Choroid plexus epithelial cell (primary cell): ENCODE results near the gene SSTR4.

Experiments
- DNase-seq: peaks from one replicate; pipeline ENCODE4 v3.0.0-alpha.2; 2010; ENCODE audit warnings: low read depth
- H3K4me3 ChIP-seq: 2 replicates; pipeline ENCODE4 v1.5.1; 2011; ENCODE audit warnings: low read depth, mild to moderate bottlenecking, control low read depth, low read length, moderate library complexity
- TF ChIP-seq, protein P1 (sequence below): conservative IDR thresholded peaks from 2 replicates; pipeline ENCODE4 v1.5.1; 2011; ENCODE audit warnings: low read depth, mild to moderate bottlenecking, control low read depth, inconsistent platforms, low read length, moderate library complexity

Gene SSTR4

DNA sequence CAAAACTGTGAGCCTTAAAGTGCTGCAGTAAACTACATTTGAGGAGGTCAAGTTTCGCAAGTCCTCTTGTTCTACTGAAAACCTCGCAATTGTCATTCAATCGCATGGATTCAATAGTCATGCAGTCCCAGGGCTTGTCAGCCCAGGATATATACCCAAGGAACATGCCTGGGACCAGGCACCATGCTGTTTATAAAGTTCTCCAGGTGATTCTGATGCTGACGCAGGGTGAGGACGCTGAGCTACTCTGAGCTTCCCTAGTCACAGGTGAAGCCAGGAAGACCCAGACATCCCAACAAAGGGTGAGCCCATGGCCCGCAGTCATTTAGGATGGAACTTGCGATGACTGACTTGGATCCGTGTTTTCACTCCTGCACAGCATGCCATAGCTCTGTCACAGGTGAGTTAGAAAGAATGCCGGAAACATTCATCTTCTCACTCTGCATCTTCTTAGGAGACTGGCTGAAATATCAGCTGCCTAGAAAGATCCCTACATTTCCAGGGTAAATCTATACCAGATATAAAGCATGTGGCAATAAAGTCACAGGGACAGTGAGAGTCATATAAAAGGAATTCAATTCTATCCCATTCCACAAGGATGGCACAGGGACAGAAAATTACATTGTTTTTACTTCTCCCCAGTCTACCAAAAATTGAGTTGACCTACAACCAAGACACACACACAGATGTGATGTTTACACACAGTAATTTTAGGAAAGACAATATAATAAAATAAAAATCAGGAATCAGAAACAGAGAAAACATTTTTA is 27.0 kb upstream of the SSTR4 start:
- TF ChIP-seq, protein P1, sequence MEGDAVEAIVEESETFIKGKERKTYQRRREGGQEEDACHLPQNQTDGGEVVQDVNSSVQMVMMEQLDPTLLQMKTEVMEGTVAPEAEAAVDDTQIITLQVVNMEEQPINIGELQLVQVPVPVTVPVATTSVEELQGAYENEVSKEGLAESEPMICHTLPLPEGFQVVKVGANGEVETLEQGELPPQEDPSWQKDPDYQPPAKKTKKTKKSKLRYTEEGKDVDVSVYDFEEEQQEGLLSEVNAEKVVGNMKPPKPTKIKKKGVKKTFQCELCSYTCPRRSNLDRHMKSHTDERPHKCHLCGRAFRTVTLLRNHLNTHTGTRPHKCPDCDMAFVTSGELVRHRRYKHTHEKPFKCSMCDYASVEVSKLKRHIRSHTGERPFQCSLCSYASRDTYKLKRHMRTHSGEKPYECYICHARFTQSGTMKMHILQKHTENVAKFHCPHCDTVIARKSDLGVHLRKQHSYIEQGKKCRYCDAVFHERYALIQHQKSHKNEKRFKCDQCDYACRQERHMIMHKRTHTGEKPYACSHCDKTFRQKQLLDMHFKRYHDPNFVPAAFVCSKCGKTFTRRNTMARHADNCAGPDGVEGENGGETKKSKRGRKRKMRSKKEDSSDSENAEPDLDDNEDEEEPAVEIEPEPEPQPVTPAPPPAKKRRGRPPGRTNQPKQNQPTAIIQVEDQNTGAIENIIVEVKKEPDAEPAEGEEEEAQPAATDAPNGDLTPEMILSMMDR = no peak
- H3K4me3 ChIP-seq = no peak overlapping the region
- DNase-seq = no peak

DNA sequence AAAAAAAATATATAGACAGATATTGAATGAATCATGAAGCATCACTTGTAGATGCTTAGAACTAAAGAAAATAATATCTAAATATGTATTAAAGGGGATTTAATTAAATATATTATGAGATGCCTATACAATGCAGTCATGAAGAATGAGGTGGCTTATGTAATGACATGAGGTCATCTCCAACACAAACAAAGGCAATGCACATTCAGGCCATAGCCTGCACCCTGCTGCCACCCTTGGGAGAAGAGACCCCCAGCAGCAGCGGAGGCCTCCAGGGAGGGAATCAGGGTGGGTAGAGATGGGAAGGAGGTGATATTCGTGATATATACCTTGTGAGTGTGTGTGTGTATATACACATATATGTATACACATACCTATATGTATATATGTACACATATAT is 26.4 kb upstream of the SSTR4 start:
- TF ChIP-seq, protein P1 = no peak
- H3K4me3 ChIP-seq = no peak overlapping the region
- DNase-seq = no peak

DNA sequence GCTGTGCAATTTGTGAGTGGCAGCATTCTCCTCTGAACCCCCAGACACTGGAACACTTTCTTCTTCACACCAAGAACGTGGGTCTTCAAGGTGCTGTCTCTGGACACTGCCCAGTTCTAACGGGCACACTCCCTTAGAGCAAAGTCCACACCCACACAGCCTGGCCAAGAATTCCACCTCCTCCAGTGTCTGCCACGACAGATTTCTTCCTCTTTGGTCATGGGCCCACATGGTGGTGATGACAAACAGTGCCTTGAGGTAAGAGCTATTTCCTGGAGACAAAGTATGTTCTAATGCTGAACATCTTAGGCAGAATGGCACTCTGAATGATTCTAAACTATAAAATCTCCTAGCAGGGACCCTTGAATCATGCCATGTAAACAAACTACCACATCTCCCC is 25.5 kb upstream of the SSTR4 start:
- DNase-seq = no peak
- H3K4me3 ChIP-seq = no peak overlapping the region
- TF ChIP-seq, protein P1 = no peak

DNA sequence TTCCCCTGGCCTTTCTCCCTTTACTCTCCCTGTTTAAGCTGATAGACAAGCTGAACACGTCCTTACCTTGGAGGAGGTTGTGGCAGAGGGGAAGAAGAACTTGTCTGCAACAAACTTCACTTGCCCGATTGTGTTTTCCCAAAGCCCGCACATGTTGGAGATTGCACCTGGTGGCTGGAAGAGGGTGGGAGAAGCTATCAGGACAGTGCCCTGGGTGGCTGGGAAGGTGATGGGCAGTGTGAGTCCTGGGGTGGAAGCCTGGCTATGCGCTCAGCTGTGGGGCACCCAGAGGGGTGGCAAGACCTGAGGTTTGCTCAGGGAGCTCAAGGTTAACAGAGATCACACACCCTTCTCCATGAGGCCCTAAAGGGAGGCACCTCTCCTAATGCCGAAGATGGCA is 25.0 kb upstream of the SSTR4 start:
- DNase-seq = no peak
- TF ChIP-seq, protein P1 = no peak
- no peak overlapping the region for H3K4me3 ChIP-seq

DNA sequence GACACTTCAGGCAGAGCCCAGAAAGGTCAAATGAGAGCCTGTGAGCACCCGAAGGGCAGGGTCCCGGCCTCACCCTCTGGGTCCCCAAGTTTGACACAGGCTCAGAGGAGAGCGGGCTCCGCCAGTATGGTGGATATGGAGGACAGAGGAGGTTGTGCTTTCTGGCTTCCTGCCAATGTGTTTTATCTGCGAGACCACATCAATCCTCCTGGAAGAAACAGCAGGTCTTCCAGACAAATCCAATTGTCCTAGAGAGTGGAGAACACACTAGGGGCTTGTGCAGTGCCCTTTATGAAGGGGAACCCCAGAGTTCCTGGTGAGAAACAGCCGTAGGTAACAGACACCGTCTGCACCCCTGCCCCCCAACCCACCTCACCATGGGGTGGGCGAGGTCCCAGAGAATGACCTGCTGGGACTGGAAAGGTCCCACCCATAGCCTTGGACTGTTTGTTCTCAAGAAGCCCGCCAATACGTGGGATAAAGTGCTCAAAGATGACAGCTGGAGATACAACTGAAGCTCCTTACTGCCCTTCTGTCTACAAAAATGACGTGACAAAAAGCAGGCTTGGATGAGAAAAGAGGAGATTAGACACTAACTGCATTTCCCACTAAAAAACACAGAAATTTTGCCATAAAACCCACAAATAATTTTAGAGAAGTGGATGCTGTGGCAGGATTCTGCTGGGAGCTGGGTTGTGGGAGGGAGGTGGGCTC is 23.9 kb upstream of the SSTR4 start:
- DNase-seq = no peak
- H3K4me3 ChIP-seq = no peak overlapping the region
- TF ChIP-seq, protein P1 = no peak

DNA sequence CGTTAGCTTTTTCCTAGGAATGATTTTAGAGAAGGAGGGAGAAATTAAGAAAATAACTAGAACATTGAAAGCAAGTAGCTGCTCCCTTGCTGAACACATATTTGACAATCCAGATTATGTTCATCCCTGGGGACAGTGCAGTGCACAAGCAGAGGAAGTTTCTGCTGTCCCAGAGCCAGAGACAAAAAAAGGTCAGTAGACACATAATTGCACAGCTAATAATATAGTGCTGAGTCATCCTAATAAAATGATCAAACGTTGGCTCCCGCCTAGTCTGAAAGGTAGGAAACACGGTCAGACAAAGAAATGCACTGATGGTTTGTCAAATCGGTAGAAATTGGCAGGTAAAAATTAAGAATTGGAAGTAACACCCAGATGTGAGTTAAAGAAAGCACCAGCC is 21.7 kb upstream of the SSTR4 start:
- DNase-seq = no peak
- TF ChIP-seq, protein P1 = no peak

More for the DNA sequence above, 21.7 kb upstream of the SSTR4 start:
- no peak overlapping the region for H3K4me3 ChIP-seq
